NCI-H2171 (cell line): ENCODE data around the gene SORCS1.

ENCODE experiments used
- DNase-seq: peaks from one replicate; lab custom pipeline; 2025; lab: John Stamatoyannopoulos, UW

Gene SORCS1

GRCh38 chr10:106897719-106898118 lies 266.8 kb downstream of the SORCS1 start:
- DNase-seq, result no peak

GRCh38 chr10:106894692-106895091 lies 269.8 kb downstream of the SORCS1 start:
- no peak for DNase-seq

GRCh38 chr10:106877574-106877973 lies 286.9 kb downstream of the SORCS1 start:
- DNase-seq, result no peak

GRCh38 chr10:106874604-106874889 lies 290.0 kb downstream of the SORCS1 start:
- DNase-seq, result no peak

- no peak for DNase-seq
Measured at GRCh38 chr10:106873770-106874603, 290.5 kb downstream of the SORCS1 start.

GRCh38 chr10:106872176-106872575 lies 292.3 kb downstream of the SORCS1 start:
- no peak for DNase-seq

GRCh38 chr10:106866244-106866845 lies 298.2 kb downstream of the SORCS1 start:
- DNase-seq, result no peak

- no peak for DNase-seq
Measured at GRCh38 chr10:106864031-106864430, 300.5 kb downstream of the SORCS1 start.

- DNase-seq, result no peak
Measured at GRCh38 chr10:106863549-106863948, 301.0 kb downstream of the SORCS1 start.

- DNase-seq, result no peak
Measured at GRCh38 chr10:106859892-106860652, 304.4 kb downstream of the SORCS1 start.

- DNase-seq, result no peak
Measured at GRCh38 chr10:106857728-106858127, 306.8 kb downstream of the SORCS1 start.

GRCh38 chr10:106857213-106857612 lies 307.3 kb downstream of the SORCS1 start:
- no peak for DNase-seq

- no peak for DNase-seq
Measured at GRCh38 chr10:106836933-106837663, 327.4 kb downstream of the SORCS1 start.

GRCh38 chr10:106832846-106833245 lies 331.7 kb downstream of the SORCS1 start:
- DNase-seq, result no peak

- DNase-seq, result no peak
Measured at GRCh38 chr10:106830471-106830870, 334.0 kb downstream of the SORCS1 start.

GRCh38 chr10:106830006-106830405 lies 334.5 kb downstream of the SORCS1 start:
- DNase-seq, result no peak

GRCh38 chr10:106826716-106827115 lies 337.8 kb downstream of the SORCS1 start:
- DNase-seq, result no peak

GRCh38 chr10:106825576-106826364 lies 338.7 kb downstream of the SORCS1 start:
- DNase-seq, result no peak

GRCh38 chr10:106820579-106820978 lies 343.9 kb downstream of the SORCS1 start:
- no peak for DNase-seq

- no peak for DNase-seq
Measured at GRCh38 chr10:106819490-106819889, 345.0 kb downstream of the SORCS1 start.

GRCh38 chr10:106816318-106817085 lies 348.0 kb downstream of the SORCS1 start:
- DNase-seq, result no peak
